Measurements from ENCODE around the gene TBC1D17. TPM values are rescaled to one million over a fixed set of nuclear protein-coding genes. Genes with fewer than 3 reads are reported as not detected.

Gene TBC1D17
- total and polyA plus RNA-seq, 2 of the 13 experiments (the other 11 are each of a cell fraction or from before 2014, with no cell fraction given) = 9.7 to 16.9 TPM

DNA sequence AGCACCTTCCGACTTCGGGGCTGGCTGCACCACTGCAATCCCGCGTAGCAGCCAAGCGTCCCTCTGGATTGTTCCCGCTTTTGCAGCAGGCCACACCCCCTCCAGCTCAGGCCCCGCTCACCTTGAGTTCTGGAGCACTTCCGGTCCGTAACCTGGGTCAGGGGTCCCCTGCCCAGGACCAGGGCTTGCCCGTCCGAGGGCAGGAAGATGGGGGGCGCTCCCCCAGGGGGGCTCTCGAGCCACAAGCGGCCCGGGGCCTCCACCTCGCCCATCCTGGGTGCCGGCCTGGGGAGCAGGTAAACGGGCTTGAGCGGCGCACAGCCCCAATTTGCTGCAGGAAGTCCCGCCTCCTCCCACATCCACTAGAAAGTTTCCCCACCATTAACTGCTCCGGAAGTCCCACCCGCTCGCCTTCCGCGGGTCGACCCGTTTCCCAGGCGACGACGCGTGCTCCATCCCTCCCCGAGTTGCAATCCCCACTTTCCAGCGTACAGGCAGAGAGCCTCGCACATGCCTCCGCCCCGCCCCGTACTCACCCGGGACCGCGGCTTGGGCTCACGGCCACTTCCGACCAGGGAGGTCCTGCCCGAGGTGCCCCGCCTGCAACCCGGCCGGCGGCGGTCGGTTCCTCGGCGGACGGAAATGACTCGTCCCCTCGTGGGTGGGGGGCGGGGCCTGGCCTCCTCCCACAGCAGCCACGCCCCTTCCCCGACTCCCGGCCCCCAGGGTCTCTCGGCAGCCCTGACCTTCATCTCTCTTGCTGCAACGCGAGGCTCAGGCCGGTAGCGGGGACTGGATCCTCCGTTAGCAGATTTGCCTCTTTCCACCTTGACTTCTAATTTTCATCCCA is 10.3 kb upstream of the TBC1D17 start, which contains the start of gene PNKP (continued):
- TF ChIP-seq ZNF337 (CRISPR knock-in tag; IDR thresholded peaks at IDR 0.05; ENCODE audit: borderline replicate concordance, low read depth) (no peak), ZGPAT (CRISPR knock-in tag; IDR thresholded peaks at IDR 0.05) (peak; percentile 92), HOXA5 (CRISPR knock-in tag; IDR thresholded peaks at IDR 0.05) (peak; percentile 62), RFX3 (CRISPR knock-in tag; IDR thresholded peaks at IDR 0.05) (peak; percentile 79), SUZ12 (IDR thresholded peaks at IDR 0.05; ENCODE audit: low read depth, low read length) (no peak), ELF3 (CRISPR knock-in tag; IDR thresholded peaks at IDR 0.05) (no peak), HNRNPL (IDR thresholded peaks at IDR 0.05; ENCODE audit: low read depth, low read length) (no peak), ETV5 (CRISPR knock-in tag; IDR thresholded peaks at IDR 0.05; ENCODE audit: borderline replicate concordance) (peak; percentile 61), ZNF567 (CRISPR knock-in tag; IDR thresholded peaks at IDR 0.05; ENCODE audit: borderline replicate concordance) (peak; percentile 82; the same call in 1 of the 2 replicates), ZFP36L1 (CRISPR knock-in tag; IDR thresholded peaks at IDR 0.05) (no peak), BRCA1 (CRISPR knock-in tag; IDR thresholded peaks at IDR 0.05) (no peak), KLF11 (CRISPR knock-in tag; IDR thresholded peaks at IDR 0.05) (no peak), ZNF670 (CRISPR knock-in tag; IDR thresholded peaks at IDR 0.05; ENCODE audit: borderline replicate concordance) (0 out of 2 replicates have a peak, but pooled peaks have one; percentile 5), ZKSCAN8 (CRISPR knock-in tag; IDR thresholded peaks at IDR 0.05; ENCODE audit: borderline replicate concordance) (no peak), MTA1 (CRISPR knock-in tag; IDR thresholded peaks at IDR 0.05; ENCODE audit: borderline replicate concordance) (peak; percentile 56; the same call in 1 of the 2 replicates), ZNF281 (CRISPR knock-in tag; IDR thresholded peaks at IDR 0.05; ENCODE audit: borderline replicate concordance) (peak; percentile 59; the same call in 1 of the 2 replicates), ZFX (CRISPR knock-in tag; IDR thresholded peaks at IDR 0.05; ENCODE audit: low read depth) (peak; percentile 84), TARDBP (CRISPR knock-in tag; IDR thresholded peaks at IDR 0.05) (peak; percentile 62)
- TF ChIP-seq, protein P1, sequence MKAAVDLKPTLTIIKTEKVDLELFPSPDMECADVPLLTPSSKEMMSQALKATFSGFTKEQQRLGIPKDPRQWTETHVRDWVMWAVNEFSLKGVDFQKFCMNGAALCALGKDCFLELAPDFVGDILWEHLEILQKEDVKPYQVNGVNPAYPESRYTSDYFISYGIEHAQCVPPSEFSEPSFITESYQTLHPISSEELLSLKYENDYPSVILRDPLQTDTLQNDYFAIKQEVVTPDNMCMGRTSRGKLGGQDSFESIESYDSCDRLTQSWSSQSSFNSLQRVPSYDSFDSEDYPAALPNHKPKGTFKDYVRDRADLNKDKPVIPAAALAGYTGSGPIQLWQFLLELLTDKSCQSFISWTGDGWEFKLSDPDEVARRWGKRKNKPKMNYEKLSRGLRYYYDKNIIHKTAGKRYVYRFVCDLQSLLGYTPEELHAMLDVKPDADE (CRISPR knock-in tag; IDR thresholded peaks at IDR 0.05) = peak; percentile 20; the same call in 1 of the 2 replicates
- TF ChIP-seq, protein P2, sequence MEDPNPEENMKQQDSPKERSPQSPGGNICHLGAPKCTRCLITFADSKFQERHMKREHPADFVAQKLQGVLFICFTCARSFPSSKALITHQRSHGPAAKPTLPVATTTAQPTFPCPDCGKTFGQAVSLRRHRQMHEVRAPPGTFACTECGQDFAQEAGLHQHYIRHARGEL (CRISPR knock-in tag; IDR thresholded peaks at IDR 0.05) = peak; percentile 48; the same call in 1 of the 2 replicates
- TF ChIP-seq, protein P3, sequence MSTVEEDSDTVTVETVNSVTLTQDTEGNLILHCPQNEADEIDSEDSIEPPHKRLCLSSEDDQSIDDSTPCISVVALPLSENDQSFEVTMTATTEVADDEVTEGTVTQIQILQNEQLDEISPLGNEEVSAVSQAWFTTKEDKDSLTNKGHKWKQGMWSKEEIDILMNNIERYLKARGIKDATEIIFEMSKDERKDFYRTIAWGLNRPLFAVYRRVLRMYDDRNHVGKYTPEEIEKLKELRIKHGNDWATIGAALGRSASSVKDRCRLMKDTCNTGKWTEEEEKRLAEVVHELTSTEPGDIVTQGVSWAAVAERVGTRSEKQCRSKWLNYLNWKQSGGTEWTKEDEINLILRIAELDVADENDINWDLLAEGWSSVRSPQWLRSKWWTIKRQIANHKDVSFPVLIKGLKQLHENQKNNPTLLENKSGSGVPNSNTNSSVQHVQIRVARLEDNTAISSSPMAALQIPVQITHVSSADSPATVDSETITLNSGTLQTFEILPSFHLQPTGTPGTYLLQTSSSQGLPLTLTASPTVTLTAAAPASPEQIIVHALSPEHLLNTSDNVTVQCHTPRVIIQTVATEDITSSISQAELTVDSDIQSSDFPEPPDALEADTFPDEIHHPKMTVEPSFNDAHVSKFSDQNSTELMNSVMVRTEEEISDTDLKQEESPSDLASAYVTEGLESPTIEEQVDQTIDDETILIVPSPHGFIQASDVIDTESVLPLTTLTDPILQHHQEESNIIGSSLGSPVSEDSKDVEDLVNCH (CRISPR knock-in tag; IDR thresholded peaks at IDR 0.05) = no peak
